Liver (tissue), 9 donors: ENCODE data around the gene KCNIP1. TPM values are rescaled to one million over a fixed set of nuclear protein-coding genes. Genes with fewer than 3 reads are reported as not detected.

Experiments
- DNase-seq: peaks from one replicate; pipeline ENCODE4 v3.0.0-alpha.2; 2017; ENCODE audit warnings: low spot score
- H3K27ac ChIP-seq, 2 donors: one replicate each; pipeline ENCODE4 v1.7.0; 2013; ENCODE audit warnings: inconsistent platforms in 2 of 2, low read length in 2 of 2, control low read depth in 1 of 2, low read depth in 1 of 2, mild to moderate bottlenecking in 1 of 2
- H3K27me3 ChIP-seq, 4 donors: one replicate each; pipeline versions ENCODE4 v1.6.1 to v1.7.0; 2013; ENCODE audit warnings: low read length in 3 of 4, inconsistent platforms in 1 of 4, mild to moderate bottlenecking in 1 of 4, moderate library complexity in 1 of 4; ENCODE audit not compliant: control insufficient read depth in 4 of 4, insufficient read depth in 4 of 4
- H3K36me3 ChIP-seq, 4 donors: one replicate each; pipeline versions ENCODE4 v1.6.1 to v1.7.0; 2013; ENCODE audit warnings: low read length in 3 of 4, mild to moderate bottlenecking in 3 of 4, low read depth in 1 of 4, moderate library complexity in 1 of 4; ENCODE audit not compliant: control insufficient read depth in 4 of 4, insufficient read depth in 3 of 4
- H3K4me1 ChIP-seq, 4 donors: one replicate each; pipeline versions ENCODE4 v1.6.1 to v1.7.0; 2013; ENCODE audit warnings: low read length in 3 of 4, mild to moderate bottlenecking in 3 of 4, moderate library complexity in 1 of 4; ENCODE audit not compliant: control insufficient read depth in 4 of 4, insufficient read depth in 4 of 4
- H3K4me3 ChIP-seq, 3 donors: one replicate each; pipeline versions ENCODE4 v1.6.1 to v1.7.0; 2013; ENCODE audit warnings: low read length in 3 of 3, control low read depth in 1 of 3, low read depth in 1 of 3, mild to moderate bottlenecking in 1 of 3
- H3K9ac ChIP-seq, 2 donors: one replicate each; pipeline ENCODE4 v1.7.0; 2013; ENCODE audit warnings: low read length in 2 of 2, mild to moderate bottlenecking in 2 of 2, moderate library complexity in 2 of 2, control low read depth in 1 of 2, low read depth in 1 of 2
- H3K9me3 ChIP-seq, 4 donors: one replicate each; pipeline versions ENCODE4 v1.6.1 to v1.7.0; 2013; ENCODE audit warnings: low read length in 3 of 4; ENCODE audit not compliant: control insufficient read depth in 4 of 4
- ATF3 ChIP-seq: IDR thresholded peaks from 2 replicates; pipeline ENCODE4 v1.6.1; 2016; ENCODE audit warnings: antibody characterized with exemption
- CTCF ChIP-seq: fragments of 150-350 bp; IDR thresholded peaks from 2 replicates; pipeline ENCODE4 v1.5.1; 2017; ENCODE audit warnings: improper control_type of control experiment, low read depth, low read length; ENCODE audit not compliant: missing input control
- FOXA1 ChIP-seq: IDR thresholded peaks from 2 replicates; pipeline ENCODE4 v1.6.1; 2016; ENCODE audit warnings: antibody characterized with exemption
- FOXA2 ChIP-seq: IDR thresholded peaks from 2 replicates; pipeline ENCODE4 v1.6.1; 2016; ENCODE audit warnings: antibody characterized with exemption
- GABPA ChIP-seq, 2 donors: IDR thresholded peaks in 1 of 2; conservative IDR thresholded peaks in 1 of 2; 2 replicates each; pipeline ENCODE4 v1.6.1; 2016; ENCODE audit warnings: antibody characterized with exemption in 2 of 2, mild to moderate bottlenecking in 1 of 2, moderate library complexity in 1 of 2
- HNF4A ChIP-seq, 2 donors: conservative IDR thresholded peaks; 2 replicates each; pipeline ENCODE4 v1.6.1; 2016; ENCODE audit warnings: antibody characterized with exemption in 2 of 2, mild to moderate bottlenecking in 2 of 2
- HNF4G ChIP-seq: IDR thresholded peaks from 2 replicates; pipeline ENCODE4 v1.6.1; 2016; ENCODE audit warnings: antibody characterized with exemption
- JUND ChIP-seq, 2 donors: IDR thresholded peaks; 2 replicates each; pipeline ENCODE4 v1.6.1; 2016; ENCODE audit warnings: antibody characterized with exemption in 2 of 2
- RAD21 ChIP-seq, 2 donors: IDR thresholded peaks; 2 replicates each; pipeline ENCODE4 v1.6.1; 2016; ENCODE audit warnings: antibody characterized with exemption in 2 of 2, mild to moderate bottlenecking in 2 of 2
- REST ChIP-seq: IDR thresholded peaks from 2 replicates; pipeline ENCODE4 v1.6.1; 2016; ENCODE audit warnings: antibody characterized with exemption, mild to moderate bottlenecking
- RXRA ChIP-seq, 2 donors: IDR thresholded peaks; 2 replicates each; pipeline ENCODE4 v1.6.1; 2017 to 2018; ENCODE audit warnings: antibody characterized with exemption in 2 of 2, mild to moderate bottlenecking in 1 of 2
- YY1 ChIP-seq: IDR thresholded peaks from 2 replicates; pipeline ENCODE4 v1.6.1; 2016; ENCODE audit warnings: antibody characterized with exemption, mild to moderate bottlenecking
- WGBS: extraction: QIAGEN DNeasy Blood & Tissue Kit; methylation state at CpG from one replicate; pipeline ENCODE4 v1.1.7; 2013; 5-methylcytosine and 5-hydroxymethylcytosine counted together
- polyA plus RNA-seq, 2 donors: library from polyadenylated mRNA; stranded (reverse) in 1 of 2; unstranded in 1 of 2; fragments of 200-250 nt in 1 of 2; fragments of >200 nt in 1 of 2; fragmentation: Nextera tagmentation in 1 of 2; extraction: Ambion mirVana in 1 of 2; gene quantifications; one replicate each; pipeline versions ENCODE4 v1.2.1 to v1.2.3, GENCODE V29; 2013 to 2015
- total RNA-seq, 2 donors: library from RNA; depleted of rRNA; stranded (reverse); fragments of >200 nt; gene quantifications; one replicate each; pipeline ENCODE4 v1.2.3, GENCODE V29; 2014
- TF ChIP-seq, protein P1 (sequence below): IDR thresholded peaks from 2 replicates; pipeline ENCODE4 v1.6.1; 2016; ENCODE audit warnings: antibody characterized with exemption
- donor health status: healthy.
- donor health status: healthy.
- donor health status: healthy.
- donor health status: healthy.
- donor health status: healthy.

The KCNIP1 gene
- total and polyA plus RNA-seq, 4 donors = 0.08 to 0.23 TPM; not detected in 2

DNA sequence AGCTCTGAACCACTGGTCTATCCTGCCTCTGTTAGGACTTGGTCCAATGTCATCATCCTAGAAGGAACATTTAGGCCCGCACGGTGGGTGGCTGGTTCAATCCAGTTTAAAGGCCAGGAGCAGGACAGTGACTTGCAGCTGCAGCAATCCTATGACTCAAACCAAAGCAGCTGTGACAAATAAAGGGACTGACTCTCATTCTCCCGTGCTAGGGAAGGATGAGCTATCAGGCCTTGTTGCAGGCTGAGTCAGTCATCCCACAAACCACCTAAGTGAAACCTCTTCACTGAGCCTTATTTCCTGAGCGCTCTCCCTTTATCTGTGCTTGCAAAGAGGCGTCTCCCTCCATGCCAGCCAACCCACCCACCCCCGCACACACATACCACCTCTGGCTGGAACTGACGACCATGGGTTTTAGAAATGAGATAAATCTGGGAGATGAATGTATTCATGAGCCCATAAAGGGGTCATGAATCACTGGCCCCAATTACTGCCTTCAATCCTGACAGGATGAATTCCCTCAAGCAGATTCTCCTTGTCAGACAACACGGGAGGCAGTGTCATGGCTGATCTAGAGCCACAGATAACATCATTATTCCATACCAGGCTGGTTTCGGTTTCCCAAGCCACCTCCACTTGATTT, 93.4 kb downstream of the KCNIP1 start:
- Histone ChIP-seq H3K27me3 (peaks cover 0 to 5% (median 2%) of the 10 kb centered on the region in 4 donors), H3K4me3 (no peak overlapping the region), H3K27ac (peak overlapping the region in 1 of 2 donors; percentile 25), H3K9me3 (no peaks in the 10 kb centered on the region), H3K4me1 (no peaks in the 10 kb centered on the region), H3K9ac (no peak overlapping the region), H3K36me3 (no peaks in the 10 kb centered on the region)
- TF ChIP-seq, protein P1, sequence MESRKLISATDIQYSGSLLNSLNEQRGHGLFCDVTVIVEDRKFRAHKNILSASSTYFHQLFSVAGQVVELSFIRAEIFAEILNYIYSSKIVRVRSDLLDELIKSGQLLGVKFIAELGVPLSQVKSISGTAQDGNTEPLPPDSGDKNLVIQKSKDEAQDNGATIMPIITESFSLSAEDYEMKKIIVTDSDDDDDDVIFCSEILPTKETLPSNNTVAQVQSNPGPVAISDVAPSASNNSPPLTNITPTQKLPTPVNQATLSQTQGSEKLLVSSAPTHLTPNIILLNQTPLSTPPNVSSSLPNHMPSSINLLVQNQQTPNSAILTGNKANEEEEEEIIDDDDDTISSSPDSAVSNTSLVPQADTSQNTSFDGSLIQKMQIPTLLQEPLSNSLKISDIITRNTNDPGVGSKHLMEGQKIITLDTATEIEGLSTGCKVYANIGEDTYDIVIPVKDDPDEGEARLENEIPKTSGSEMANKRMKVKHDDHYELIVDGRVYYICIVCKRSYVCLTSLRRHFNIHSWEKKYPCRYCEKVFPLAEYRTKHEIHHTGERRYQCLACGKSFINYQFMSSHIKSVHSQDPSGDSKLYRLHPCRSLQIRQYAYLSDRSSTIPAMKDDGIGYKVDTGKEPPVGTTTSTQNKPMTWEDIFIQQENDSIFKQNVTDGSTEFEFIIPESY = no peak
- TF ChIP-seq RXRA (IDR thresholded peaks at IDR 0.05) = peak in 1 of 2 donors; percentile 12
- 56% methylated on average over 9 of the region's 9 CpGs for WGBS
- no peak for DNase-seq

DNA sequence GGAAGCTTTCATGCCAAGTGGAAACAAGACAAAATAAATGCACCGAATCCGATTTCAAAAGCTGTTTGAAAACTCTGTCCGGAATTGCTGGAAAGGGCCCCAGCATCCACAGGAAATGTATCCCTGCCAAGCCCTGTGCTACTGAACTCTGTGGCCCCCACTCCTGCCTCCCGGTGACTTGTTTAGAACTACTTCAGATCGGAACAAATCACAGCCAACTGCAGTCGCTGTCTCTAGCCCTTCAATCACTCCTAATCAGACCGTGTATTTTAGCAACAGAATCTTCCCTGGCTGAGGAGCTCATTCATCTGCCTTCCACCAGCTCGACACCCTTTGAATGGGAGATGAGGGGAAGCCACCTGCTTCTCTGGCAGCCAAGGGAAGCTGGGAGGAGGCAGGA, 94.1 kb downstream of the KCNIP1 start:
- Histone ChIP-seq H3K27me3 (peaks cover 0 to 5% (median 2%) of the 10 kb centered on the region in 4 donors), H3K36me3 (no peaks in the 10 kb centered on the region), H3K27ac (peak overlapping the region in 1 of 2 donors; percentile 41), H3K4me3 (no peak overlapping the region), H3K9me3 (no peaks in the 10 kb centered on the region), H3K4me1 (no peaks in the 10 kb centered on the region), H3K9ac (no peak overlapping the region)
- 52% methylated on average over 8 of the region's 8 CpGs for WGBS
- no peak for DNase-seq
- TF ChIP-seq RXRA (IDR thresholded peaks at IDR 0.05) (no peak), ATF3 (no peak), FOXA2 (no peak), CTCF (no peak), HNF4A (conservative IDR thresholded peaks at IDR 0.05) (no peak), JUND (IDR thresholded peaks at IDR 0.05) (no peak)
- TF ChIP-seq, protein P1 = no peak

- no peaks in the 10 kb centered on the region for H3K36me3 ChIP-seq
- H3K27ac ChIP-seq = no peak overlapping the region
- H3K9ac ChIP-seq = no peak overlapping the region
- H3K27me3 ChIP-seq = peaks cover 0 to 8% (median 2%) of the 10 kb centered on the region in 4 donors
- no peak for DNase-seq
- H3K9me3 ChIP-seq = no peaks in the 10 kb centered on the region
- H3K4me1 ChIP-seq = no peaks in the 10 kb centered on the region
- 65% methylated on average over 2 of the region's 2 CpGs for WGBS
- H3K4me3 ChIP-seq = no peak overlapping the region
- TF ChIP-seq RXRA (IDR thresholded peaks at IDR 0.05) (no peak), GABPA (IDR thresholded peaks at IDR 0.05 in 1 of 2, conservative IDR thresholded peaks at IDR 0.05 in 1 of 2) (no peak), REST (no peak), JUND (IDR thresholded peaks at IDR 0.05) (no peak), HNF4G (no peak), CTCF (no peak), YY1 (no peak), HNF4A (conservative IDR thresholded peaks at IDR 0.05) (no peak), FOXA1 (no peak), RAD21 (IDR thresholded peaks at IDR 0.05) (no peak)
Observed at GRCh38 chr5:170599756-170600155, 95.9 kb downstream of the KCNIP1 start.
